Liver (tissue), 3 donors: ENCODE results near the gene TNNI3K.

ENCODE experiments used
- EGR1 ChIP-seq, 2 donors: IDR thresholded peaks; 2 replicates each; pipeline ENCODE4 v1.6.1; 2016 to 2018; ENCODE audit warnings: antibody characterized with exemption in 2 of 2, low read depth in 2 of 2
- FOXA1 ChIP-seq: IDR thresholded peaks from 2 replicates; pipeline ENCODE4 v1.6.1; 2016; ENCODE audit warnings: antibody characterized with exemption
- GABPA ChIP-seq, 2 donors: IDR thresholded peaks in 1 of 2; conservative IDR thresholded peaks in 1 of 2; 2 replicates each; pipeline ENCODE4 v1.6.1; 2016; ENCODE audit warnings: antibody characterized with exemption in 2 of 2, mild to moderate bottlenecking in 1 of 2, moderate library complexity in 1 of 2
- JUND ChIP-seq, 2 donors: IDR thresholded peaks; 2 replicates each; pipeline ENCODE4 v1.6.1; 2016; ENCODE audit warnings: antibody characterized with exemption in 2 of 2
- RAD21 ChIP-seq, 2 donors: IDR thresholded peaks; 2 replicates each; pipeline ENCODE4 v1.6.1; 2016; ENCODE audit warnings: antibody characterized with exemption in 2 of 2, mild to moderate bottlenecking in 2 of 2
- SP1 ChIP-seq: IDR thresholded peaks from 2 replicates; pipeline ENCODE4 v1.6.1; 2018; ENCODE audit warnings: antibody characterized with exemption, mild to moderate bottlenecking
- TAF1 ChIP-seq: conservative IDR thresholded peaks from 2 replicates; pipeline ENCODE4 v1.6.1; 2016; ENCODE audit warnings: antibody characterized with exemption, mild to moderate bottlenecking
- YY1 ChIP-seq: IDR thresholded peaks from 2 replicates; pipeline ENCODE4 v1.6.1; 2016; ENCODE audit warnings: antibody characterized with exemption, mild to moderate bottlenecking
- TF ChIP-seq, protein P1 (sequence below): fragments of 150-350 bp; IDR thresholded peaks from 2 replicates; pipeline ENCODE4 v1.5.1; 2017; ENCODE audit warnings: improper control_type of control experiment, low read depth, low read length; ENCODE audit not compliant: missing input control
- TF ChIP-seq, protein P2 (sequence below): IDR thresholded peaks from 2 replicates; pipeline ENCODE4 v1.6.1; 2016; ENCODE audit warnings: antibody characterized with exemption, mild to moderate bottlenecking
- TF ChIP-seq, protein P3 (sequence below): IDR thresholded peaks from 2 replicates; pipeline ENCODE4 v1.6.1; 2016; ENCODE audit warnings: antibody characterized with exemption
- donor health status: healthy.
- donor health status: healthy.

DNA sequence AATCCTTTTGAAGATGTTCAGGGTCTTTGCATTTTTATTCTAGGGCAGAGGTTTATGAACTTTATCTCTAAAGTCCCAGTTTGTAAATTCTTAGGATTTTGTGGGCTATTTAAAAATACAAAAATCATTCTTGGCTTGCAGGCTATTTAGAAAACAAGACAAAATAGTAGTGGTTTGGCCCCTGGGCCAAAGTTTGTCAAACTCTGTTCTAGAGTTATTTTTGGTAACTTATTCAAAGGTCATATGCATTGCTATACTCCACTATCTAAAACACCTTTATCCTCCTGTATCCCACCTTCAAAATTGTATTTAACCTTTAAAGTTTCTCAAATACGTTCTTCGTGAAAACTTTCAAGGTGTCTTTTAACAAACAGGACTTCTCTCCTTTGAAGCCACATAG lies 352.7 kb downstream of the TNNI3K start:
- TF ChIP-seq GABPA (IDR thresholded peaks at IDR 0.05 in 1 of 2, conservative IDR thresholded peaks at IDR 0.05 in 1 of 2) (no peak), RAD21 (IDR thresholded peaks at IDR 0.05) (peak in 1 of 2 donors; percentile 4), EGR1 (IDR thresholded peaks at IDR 0.05; ENCODE audit: low read depth in 2 of 2) (no peak), TAF1 (no peak), YY1 (peak; percentile 20), JUND (IDR thresholded peaks at IDR 0.05) (no peak), SP1 (peak; percentile 45), FOXA1 (no peak)
- TF ChIP-seq, protein P1, sequence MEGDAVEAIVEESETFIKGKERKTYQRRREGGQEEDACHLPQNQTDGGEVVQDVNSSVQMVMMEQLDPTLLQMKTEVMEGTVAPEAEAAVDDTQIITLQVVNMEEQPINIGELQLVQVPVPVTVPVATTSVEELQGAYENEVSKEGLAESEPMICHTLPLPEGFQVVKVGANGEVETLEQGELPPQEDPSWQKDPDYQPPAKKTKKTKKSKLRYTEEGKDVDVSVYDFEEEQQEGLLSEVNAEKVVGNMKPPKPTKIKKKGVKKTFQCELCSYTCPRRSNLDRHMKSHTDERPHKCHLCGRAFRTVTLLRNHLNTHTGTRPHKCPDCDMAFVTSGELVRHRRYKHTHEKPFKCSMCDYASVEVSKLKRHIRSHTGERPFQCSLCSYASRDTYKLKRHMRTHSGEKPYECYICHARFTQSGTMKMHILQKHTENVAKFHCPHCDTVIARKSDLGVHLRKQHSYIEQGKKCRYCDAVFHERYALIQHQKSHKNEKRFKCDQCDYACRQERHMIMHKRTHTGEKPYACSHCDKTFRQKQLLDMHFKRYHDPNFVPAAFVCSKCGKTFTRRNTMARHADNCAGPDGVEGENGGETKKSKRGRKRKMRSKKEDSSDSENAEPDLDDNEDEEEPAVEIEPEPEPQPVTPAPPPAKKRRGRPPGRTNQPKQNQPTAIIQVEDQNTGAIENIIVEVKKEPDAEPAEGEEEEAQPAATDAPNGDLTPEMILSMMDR = no peak
- TF ChIP-seq, protein P2, sequence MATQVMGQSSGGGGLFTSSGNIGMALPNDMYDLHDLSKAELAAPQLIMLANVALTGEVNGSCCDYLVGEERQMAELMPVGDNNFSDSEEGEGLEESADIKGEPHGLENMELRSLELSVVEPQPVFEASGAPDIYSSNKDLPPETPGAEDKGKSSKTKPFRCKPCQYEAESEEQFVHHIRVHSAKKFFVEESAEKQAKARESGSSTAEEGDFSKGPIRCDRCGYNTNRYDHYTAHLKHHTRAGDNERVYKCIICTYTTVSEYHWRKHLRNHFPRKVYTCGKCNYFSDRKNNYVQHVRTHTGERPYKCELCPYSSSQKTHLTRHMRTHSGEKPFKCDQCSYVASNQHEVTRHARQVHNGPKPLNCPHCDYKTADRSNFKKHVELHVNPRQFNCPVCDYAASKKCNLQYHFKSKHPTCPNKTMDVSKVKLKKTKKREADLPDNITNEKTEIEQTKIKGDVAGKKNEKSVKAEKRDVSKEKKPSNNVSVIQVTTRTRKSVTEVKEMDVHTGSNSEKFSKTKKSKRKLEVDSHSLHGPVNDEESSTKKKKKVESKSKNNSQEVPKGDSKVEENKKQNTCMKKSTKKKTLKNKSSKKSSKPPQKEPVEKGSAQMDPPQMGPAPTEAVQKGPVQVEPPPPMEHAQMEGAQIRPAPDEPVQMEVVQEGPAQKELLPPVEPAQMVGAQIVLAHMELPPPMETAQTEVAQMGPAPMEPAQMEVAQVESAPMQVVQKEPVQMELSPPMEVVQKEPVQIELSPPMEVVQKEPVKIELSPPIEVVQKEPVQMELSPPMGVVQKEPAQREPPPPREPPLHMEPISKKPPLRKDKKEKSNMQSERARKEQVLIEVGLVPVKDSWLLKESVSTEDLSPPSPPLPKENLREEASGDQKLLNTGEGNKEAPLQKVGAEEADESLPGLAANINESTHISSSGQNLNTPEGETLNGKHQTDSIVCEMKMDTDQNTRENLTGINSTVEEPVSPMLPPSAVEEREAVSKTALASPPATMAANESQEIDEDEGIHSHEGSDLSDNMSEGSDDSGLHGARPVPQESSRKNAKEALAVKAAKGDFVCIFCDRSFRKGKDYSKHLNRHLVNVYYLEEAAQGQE = no peak
- TF ChIP-seq, protein P3, sequence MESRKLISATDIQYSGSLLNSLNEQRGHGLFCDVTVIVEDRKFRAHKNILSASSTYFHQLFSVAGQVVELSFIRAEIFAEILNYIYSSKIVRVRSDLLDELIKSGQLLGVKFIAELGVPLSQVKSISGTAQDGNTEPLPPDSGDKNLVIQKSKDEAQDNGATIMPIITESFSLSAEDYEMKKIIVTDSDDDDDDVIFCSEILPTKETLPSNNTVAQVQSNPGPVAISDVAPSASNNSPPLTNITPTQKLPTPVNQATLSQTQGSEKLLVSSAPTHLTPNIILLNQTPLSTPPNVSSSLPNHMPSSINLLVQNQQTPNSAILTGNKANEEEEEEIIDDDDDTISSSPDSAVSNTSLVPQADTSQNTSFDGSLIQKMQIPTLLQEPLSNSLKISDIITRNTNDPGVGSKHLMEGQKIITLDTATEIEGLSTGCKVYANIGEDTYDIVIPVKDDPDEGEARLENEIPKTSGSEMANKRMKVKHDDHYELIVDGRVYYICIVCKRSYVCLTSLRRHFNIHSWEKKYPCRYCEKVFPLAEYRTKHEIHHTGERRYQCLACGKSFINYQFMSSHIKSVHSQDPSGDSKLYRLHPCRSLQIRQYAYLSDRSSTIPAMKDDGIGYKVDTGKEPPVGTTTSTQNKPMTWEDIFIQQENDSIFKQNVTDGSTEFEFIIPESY = no peak
